B cell (primary cell): Measurements from ENCODE around the gene RGS19.

Source experiments
- EZH2 ChIP-seq: IDR thresholded peaks from 2 replicates; pipeline ENCODE4 v1.6.1; 2012; ENCODE audit warnings: borderline replicate concordance, low read depth, mild to moderate bottlenecking, moderate library complexity, low read length; ENCODE audit not compliant: insufficient read depth, poor library complexity, severe bottlenecking
- TF ChIP-seq, protein P1 (sequence below): fragments of 200-600 bp; IDR thresholded peaks from one replicate; pipeline ENCODE4 v1.8.0; 2022; ENCODE audit warnings: antibody characterized with exemption, mild to moderate bottlenecking

DNA sequence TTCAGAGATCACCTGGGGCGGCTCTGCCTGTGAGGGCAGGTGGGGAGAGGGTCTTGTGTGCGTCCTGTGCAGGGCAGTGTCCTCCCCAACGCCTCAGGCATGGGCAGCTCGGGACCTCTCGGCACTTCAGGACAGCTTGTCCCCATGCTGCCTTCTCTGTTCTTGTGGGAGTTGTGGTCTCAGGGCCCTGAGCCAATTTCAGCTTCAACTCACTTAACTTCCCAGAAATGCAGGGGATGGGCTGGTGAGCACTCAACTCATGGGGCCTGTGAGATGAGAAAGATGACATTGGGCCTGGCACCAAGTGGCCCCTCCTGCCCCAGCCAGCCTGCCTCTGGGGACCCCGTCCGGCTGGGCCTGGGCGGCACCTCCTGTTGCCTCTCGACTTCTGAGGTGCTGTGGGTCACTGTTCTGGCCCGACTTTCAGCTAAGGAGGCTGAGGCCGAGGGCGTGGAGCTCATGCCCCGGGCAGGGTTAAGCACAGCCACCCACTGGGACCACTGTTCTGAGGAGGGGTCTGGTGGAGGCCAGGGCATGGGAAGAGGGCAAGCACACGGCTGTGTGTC is 6.7 kb downstream of the RGS19 start:
- TF ChIP-seq, protein P1, sequence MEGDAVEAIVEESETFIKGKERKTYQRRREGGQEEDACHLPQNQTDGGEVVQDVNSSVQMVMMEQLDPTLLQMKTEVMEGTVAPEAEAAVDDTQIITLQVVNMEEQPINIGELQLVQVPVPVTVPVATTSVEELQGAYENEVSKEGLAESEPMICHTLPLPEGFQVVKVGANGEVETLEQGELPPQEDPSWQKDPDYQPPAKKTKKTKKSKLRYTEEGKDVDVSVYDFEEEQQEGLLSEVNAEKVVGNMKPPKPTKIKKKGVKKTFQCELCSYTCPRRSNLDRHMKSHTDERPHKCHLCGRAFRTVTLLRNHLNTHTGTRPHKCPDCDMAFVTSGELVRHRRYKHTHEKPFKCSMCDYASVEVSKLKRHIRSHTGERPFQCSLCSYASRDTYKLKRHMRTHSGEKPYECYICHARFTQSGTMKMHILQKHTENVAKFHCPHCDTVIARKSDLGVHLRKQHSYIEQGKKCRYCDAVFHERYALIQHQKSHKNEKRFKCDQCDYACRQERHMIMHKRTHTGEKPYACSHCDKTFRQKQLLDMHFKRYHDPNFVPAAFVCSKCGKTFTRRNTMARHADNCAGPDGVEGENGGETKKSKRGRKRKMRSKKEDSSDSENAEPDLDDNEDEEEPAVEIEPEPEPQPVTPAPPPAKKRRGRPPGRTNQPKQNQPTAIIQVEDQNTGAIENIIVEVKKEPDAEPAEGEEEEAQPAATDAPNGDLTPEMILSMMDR: no peak
- no peak for TF ChIP-seq EZH2
